GM12892 (cell line): Measurements from ENCODE around the gene ECT2.
A peak's percentile ranks its signal among the peaks of the same experiment; 100 is the strongest.
"Not testable (repeated sequence)": the region's sequence is repeated elsewhere in the genome, so short reads cannot be mapped to it uniquely, and the experiment has no call there.

ENCODE experiments used
- DNase-seq: peaks from one replicate; pipeline ENCODE4 v3.0.0; 2011; ENCODE audit not compliant: insufficient read length
- FAIRE-seq: peaks from 2 replicates; lab custom pipeline; 2011; peaks lifted over from hg19 to GRCh38; lab: Jason Lieb, UNC
- POLR2A ChIP-seq: IDR thresholded peaks from 2 replicates; pipeline ENCODE4 v1.6.1; 2011; ENCODE audit warnings: low read depth, low read length, control low read depth
- POLR2AphosphoS5 ChIP-seq: IDR thresholded peaks from 2 replicates; pipeline ENCODE4 v1.6.1; 2011; ENCODE audit warnings: low read depth, low read length, control low read depth
- TAF1 ChIP-seq: IDR thresholded peaks from 2 replicates; pipeline ENCODE4 v1.6.1; 2011; ENCODE audit warnings: low read depth, mild to moderate bottlenecking, control low read depth, low read length, borderline replicate concordance

The ECT2 gene

DNA sequence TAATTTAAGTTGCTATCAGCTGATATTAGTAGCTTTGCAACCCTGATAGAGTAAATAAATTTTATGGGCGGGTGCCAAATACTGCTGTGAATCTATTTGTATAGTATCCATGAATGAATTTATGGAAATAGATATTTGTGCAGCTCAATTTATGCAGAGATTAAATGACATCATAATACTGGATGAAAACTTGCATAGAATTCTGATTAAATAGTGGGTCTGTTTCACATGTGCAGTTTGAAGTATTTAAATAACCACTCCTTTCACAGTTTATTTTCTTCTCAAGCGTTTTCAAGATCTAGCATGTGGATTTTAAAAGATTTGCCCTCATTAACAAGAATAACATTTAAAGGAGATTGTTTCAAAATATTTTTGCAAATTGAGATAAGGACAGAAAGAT, 70.0 kb downstream of the ECT2 start:
- DNase-seq = no peak
- TF ChIP-seq TAF1 (no peak), POLR2AphosphoS5 (no peak), POLR2A (no peak)
- no peak for FAIRE-seq

DNA sequence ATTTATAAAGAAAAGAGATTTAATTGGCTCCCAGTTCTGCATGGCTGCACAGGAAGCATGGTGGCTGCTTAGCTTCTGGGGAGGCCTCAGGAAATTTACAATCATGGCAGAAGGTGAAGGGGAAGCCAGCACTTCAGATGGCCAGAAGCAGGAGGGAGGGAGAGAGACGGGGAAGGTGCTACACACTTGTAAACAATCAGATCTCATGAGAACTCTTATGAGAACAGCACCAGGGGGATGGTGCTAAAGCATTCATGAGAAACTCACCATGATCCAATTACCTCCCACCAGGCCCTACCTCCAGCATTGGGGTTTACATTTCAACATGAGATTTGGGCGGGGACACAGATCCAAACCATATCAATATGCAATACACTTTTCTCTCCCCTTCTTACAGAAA, 73.7 kb downstream of the ECT2 start:
- TF ChIP-seq TAF1 = no peak
- no peak for TF ChIP-seq POLR2AphosphoS5
- TF ChIP-seq POLR2A = no peak
- DNase-seq = no peak
- no peak for FAIRE-seq

DNA sequence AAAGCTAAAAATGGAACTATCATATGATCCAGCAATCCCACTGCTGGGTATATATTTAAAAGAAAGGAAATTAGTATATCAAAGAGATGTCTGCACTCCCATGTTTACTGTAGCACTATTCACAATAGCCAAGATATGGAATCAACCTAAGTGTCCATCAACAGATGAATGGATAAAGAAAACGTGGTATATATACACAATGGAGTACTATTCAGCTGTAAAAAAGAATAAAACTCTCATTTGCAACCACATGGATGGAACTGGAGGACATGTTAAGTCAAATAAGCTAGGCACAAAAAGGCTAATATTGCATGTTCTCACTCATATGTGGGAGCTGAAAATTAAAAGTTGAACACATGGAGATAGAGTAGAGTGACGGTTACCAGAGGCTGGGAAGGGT, 76.7 kb downstream of the ECT2 start:
- not testable (repeated sequence) for FAIRE-seq, DNase-seq

DNA sequence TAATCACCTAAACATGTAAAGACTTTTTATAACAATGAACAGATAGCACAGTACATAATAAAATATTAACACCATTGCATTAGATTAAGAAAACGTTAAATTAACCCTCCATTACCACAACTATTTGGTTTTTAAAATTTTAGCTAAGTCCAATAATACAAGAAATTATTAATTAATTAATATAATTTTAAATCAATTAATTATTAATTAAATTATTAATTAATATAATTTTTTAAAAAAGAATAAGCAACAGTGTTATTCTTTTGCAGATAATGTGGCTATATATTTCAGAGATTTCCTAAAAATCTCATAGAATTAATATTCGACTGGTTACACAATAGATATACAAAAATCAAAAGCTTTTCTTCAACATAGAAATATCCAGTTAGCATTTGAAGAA, 82.5 kb downstream of the ECT2 start:
- TF ChIP-seq POLR2A = no peak
- TF ChIP-seq TAF1 = no peak
- no peak for TF ChIP-seq POLR2AphosphoS5
- DNase-seq = no peak
- no peak for FAIRE-seq

DNA sequence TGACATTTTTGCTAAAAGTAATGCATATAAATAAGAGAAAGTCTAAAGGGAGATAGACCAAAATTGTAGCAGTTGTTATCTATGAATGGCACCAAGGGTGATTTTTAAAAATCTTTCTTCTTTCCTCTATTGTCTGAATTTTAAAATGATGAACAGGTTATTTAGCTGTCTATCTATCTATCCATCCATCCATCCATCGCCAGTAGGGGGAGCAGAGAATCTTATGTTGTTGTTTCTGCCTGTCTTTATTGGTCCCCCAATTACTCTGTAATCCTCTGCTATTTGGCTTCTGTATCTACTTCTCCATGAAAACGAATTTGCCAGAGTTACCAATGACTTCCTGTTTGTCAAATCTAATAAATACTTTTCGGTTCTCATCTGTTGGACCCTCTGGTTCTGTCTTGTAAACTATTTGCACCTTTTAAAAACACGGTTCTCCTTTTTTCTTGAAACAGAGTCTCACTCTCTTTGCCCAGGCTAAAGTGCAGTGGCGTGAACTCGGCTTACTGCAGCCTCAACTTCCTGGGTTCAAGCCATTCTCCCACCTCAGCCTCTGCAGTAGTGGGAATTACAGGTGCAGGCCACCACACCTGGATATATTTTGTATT, 86.0 kb downstream of the ECT2 start:
- FAIRE-seq (peak; percentile 56), DNase-seq (no peak)
- TF ChIP-seq TAF1 = no peak
- no peak for TF ChIP-seq POLR2AphosphoS5
- TF ChIP-seq POLR2A = no peak

DNA sequence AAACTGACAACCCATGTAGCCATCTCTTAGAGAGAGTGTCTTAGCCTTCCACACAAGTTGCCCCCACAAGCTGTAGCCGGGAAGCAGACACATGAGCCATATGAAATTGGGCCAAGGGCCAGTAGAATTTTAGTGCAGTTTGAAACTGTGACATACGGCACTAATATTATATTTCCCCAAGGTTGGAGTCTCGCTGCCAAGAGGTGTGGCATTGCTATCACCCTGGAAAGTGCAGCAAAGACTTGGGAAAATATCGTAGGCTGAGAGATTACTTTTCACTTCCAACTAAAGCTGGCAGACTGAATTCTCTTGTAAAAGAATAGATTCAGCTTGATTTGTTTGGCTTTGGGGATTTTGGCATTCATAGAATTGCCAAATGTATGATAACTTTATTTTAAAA, 89.2 kb downstream of the ECT2 start:
- no peak for FAIRE-seq
- no peak for DNase-seq
- TF ChIP-seq TAF1 (no peak), POLR2A (no peak), POLR2AphosphoS5 (no peak)

DNA sequence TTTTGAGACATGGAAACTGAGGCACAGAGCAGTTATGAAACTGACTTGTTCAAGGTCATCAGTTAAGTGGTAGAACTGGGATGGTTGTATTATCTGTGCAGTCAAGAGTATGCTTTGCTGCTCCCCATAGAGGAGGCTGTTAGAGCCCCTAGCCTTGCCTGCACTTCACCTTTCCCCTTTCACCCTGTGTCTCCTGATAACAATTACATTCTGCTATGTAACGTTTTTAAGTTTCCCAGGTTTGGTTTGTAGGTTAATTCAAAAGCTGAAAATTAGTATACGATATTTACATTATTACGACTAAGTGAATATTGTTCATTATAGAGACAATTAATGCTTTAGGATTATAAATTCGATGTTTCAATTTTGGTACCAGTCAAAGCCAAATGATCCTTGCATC, 89.9 kb downstream of the ECT2 start:
- no peak for DNase-seq
- TF ChIP-seq TAF1 (no peak), POLR2AphosphoS5 (no peak), POLR2A (no peak)
- no peak for FAIRE-seq

DNA sequence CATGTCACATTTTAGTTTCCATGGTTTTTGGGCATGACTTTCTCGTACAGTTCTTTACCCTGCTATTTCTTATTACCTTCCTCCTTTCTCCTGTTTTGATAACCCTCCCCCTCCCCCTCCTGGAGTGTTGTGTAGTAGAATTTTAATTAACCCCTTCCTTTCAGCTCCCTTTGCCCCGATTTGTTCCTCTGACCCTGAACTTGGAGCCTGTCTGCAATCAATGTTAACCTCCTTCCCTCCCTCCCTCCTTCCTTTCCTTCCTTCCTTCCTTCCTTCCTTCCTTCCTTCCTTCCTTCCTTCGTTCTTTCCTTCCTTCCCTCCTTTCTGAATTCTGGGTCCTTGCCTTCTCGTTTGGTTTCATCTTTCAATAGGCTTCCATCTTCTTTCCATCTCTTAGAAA, 90.4 kb downstream of the ECT2 start:
- FAIRE-seq (no peak), DNase-seq (no peak)
- TF ChIP-seq TAF1 = no peak
- TF ChIP-seq POLR2AphosphoS5 = no peak
- TF ChIP-seq POLR2A = no peak

DNA sequence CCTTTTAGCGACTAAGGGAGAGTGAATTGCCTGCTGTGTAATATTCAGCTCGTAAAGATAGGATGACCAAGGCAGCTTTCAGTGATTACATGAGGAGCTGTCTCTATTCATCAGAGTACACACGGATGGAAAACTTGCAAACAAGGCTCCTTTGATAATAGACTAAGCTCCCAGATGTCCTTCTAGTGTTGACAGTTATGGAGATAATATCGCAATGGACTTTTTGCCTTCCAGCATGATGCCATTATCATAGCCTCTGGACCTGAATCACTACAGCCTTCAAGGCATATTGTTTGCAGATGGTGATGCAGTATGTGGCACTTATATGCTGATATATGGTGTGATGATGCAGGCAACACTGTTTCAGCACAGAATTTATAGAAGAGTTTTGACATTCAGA, 93.9 kb downstream of the ECT2 start:
- TF ChIP-seq POLR2A (no peak), TAF1 (no peak), POLR2AphosphoS5 (no peak)
- FAIRE-seq (no peak), DNase-seq (no peak)

DNA sequence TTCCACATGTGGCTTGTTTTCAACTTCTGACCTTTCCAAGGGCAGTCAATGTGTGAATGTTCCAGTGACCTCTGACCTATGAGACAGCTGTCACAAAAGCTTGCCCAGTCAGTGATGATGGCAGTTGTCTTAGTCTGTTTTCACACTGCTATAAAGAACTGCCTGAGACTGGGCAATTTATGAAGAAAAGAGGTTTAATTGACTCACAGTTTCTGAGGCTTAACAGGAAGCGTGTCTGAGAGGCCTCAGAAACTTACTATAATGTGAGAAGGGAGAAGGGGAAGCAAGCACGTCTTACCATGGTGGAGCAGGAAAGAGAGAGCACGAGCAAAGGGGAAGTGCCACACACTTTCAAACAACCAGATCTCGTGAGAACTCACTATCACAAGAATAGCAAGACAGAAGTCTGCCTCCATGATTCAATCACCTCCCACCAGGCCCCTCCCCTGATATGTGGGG, 95.6 kb downstream of the ECT2 start:
- no peak for DNase-seq
- TF ChIP-seq POLR2A = no peak
- TF ChIP-seq POLR2AphosphoS5 = no peak
- TF ChIP-seq TAF1 = no peak
- no peak for FAIRE-seq

DNA sequence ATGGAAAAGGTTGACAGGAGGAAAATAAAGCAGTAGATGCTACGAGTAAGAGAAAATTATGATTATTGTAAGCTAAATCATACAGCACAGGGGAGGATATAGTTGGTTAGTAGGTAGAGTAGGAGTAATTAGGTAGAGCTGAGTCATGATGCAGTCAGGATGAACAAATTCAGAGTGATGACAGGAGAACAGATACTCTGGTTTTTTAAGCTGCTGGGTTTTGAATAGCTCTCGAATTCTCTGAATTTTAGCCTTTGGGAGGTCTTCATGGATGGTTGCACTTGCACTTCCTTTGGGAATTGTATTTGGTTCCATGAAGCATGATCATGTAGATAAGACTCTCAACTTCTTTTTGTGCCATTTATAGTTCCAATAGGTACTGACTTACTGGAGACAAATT, 96.2 kb downstream of the ECT2 start:
- FAIRE-seq (no peak), DNase-seq (no peak)
- no peak for TF ChIP-seq POLR2A
- no peak for TF ChIP-seq POLR2AphosphoS5
- no peak for TF ChIP-seq TAF1

DNA sequence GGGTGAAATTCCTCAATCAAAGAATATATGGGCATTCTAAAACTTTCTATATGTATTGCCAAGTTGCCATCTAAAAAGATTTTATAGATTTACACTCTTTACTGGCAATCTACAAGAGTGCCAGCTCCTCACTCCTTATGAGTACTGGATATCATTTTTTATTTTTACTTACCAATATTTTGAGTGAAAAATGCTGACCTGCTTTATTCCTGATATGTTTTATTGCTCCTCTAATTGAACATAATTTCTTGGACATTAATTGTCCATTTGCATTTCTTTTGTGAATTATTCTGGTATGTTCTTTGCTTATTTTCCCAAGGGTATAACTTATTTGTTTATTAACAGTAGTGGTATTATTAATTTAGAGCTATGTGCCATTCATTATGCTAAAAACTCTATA, 96.8 kb downstream of the ECT2 start:
- TF ChIP-seq TAF1 = no peak
- TF ChIP-seq POLR2A = no peak
- TF ChIP-seq POLR2AphosphoS5 = no peak
- no peak for DNase-seq
- FAIRE-seq = no peak

DNA sequence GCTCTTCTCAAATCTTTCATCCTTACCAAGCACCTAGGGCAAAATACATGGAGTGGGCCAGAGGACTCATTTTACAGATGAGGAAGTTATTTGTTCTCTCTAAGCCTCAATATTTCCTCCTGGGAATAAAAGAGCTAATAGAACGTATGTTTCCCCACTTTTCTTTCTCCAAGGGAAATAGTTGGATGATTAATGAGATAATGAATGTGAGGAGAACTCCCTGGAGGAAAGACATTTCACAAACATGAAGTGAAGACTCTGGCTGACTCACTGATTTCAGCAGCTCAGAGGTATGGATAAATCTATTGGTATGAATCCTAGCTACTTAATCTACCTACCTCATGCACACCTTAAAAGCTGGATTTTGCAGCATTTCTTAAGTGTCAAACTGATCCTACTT, 98.4 kb downstream of the ECT2 start:
- no peak for FAIRE-seq
- DNase-seq = no peak
- TF ChIP-seq POLR2A (no peak), POLR2AphosphoS5 (no peak)
